GM19328 (cell line): ENCODE measurements around the gene CXCL14.
A peak's percentile ranks its signal among the peaks of the same experiment; 100 is the strongest.

Source experiments
- ATAC-seq: cut with Tn5 transposase; IDR thresholded peaks from one replicate; pipeline ENCODE4 v1.9.1; 2021; ENCODE audit warnings: mild to moderate bottlenecking, moderate library complexity; ENCODE audit not compliant: unreplicated experiment

The CXCL14 gene

DNA sequence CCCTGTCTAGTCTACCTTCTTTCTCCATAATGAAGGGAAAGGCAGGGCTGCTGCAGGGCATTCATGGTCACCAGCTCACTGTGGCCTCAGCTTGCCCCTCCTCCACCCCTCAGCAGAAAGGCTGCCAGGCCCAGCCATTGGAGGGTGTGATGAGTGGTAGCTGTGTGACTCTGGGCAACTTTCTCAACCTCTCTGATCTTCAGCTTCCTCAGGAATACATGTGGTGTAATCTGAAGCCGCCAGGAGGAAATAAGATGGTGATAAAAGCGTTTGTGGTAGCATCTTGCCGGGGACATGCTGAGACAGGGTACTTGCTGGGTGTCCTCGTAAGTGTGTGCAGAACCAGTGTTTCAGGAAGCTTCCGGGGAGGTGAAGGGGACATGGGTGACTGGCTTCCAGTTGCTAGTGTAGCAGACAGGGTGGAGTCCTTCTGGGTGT is 9.8 kb downstream of the CXCL14 start:
- ATAC-seq: no peak

DNA sequence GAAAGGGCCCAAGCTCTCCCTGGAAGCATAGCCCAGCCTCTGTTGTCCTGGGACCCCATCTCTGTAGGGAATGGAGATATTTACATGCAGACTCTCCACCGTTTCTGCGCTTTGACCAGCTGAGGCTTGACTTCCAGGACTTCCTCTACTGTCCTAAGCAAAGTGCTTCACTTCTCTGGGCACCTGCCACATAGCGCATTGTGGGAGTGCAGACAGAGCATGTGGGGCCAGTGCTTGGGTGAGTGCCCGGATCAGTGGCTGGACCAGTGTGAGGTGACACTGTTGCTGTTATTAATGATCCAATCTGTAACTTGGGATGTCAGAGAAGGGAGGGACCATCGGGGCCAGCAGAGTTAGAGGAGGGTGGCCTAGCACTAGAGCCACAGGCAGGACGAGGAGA is 10.5 kb downstream of the CXCL14 start:
- ATAC-seq: no peak

DNA sequence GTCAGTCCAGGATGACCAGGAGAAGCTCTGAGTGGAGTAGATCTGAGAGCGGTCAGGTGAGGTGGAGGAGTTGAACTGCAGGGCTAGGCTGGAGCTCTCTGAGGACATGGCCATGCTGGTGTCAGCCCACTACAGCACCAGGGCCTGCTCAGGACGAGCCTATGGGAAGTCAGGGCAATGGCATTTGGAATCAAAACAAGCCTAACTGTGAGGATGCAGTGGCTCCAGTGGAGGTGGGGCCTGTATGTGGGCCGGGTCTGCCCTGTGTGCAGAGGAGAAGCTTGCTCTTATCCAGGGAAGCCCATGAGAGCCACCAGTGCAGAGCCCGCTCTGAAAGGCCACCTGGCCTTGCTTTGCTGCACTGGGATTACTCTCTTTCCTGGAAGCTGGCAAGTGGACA is 11.1 kb downstream of the CXCL14 start:
- no peak for ATAC-seq

DNA sequence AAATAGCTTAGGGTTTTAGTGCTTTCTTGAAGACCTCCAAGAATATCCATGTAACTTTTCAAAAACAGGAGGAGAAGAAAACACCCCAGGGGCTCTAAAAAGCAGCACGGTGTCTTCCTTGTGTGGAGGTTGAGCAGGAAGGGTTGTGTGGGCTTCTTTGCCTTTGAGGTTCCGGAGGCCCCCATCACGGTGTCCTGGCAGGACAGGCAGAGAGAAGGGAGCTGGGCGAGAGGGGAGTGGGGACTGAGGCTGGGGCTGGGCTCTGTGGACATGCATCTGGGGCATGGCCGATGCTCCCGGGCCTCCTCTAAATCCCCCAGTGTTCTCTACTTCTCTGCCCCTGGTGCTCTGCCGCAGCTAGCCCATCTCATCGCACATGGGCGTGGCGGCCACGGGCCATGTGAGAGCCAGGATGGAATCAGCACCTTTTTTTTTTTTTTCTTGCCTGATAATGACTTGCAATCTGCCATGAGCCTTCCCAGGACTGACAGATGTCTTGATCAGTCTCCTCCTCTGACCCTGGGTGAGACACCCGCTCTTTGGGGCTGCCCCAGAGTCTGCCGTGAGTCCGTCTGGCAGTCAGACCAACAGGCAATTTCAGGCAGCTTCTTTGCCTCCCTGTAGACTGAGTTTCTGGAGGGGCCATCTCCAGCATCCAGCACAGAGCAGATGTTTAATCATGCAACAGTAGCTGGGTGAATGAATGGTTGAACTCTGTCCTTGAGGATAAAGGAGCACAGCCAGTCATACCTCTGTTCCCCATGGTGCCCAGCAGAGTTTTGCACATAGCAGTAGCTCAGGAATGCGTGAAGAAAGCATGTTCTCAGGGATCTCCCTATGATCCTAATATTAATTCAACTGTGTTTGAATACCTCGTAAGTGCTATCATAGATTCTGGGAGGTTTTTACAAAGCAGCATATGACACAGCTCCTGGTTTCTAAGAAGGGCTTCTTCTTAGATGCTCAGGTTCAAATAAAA is 12.1 kb downstream of the CXCL14 start:
- no peak for ATAC-seq

DNA sequence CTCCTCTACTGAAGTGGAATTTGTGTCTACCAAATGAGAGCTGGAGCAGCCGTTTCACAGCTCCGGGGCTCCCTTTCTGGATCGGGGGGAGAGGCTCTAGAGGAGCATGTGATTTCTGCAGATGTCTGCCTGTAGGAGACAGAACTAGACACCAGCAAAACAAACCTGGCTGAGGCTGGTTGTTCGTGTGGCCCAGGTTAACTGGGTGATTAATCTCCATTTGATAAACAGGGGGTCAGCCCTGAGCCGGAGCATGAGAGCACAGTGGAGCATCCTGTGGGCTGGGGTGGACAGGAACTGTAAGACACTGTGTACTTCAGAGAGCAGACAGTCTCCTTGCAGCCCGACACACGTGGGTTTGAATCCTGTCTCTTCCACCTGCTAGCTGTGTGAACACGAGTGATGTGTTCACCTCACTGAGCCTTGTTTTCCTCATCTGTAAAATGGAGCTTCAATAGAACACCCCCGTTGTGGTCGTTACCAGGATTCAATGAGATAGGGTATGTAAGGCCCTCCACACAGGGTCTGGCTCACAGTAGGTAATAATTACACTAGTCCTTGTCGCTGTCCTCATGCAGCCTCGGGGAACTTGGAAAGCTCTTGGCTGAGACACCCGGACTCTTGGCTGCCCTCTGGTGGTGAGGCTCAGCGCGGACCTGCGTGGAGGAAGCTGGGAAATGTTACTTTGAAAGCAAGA is 12.9 kb downstream of the CXCL14 start:
- no peak for ATAC-seq

DNA sequence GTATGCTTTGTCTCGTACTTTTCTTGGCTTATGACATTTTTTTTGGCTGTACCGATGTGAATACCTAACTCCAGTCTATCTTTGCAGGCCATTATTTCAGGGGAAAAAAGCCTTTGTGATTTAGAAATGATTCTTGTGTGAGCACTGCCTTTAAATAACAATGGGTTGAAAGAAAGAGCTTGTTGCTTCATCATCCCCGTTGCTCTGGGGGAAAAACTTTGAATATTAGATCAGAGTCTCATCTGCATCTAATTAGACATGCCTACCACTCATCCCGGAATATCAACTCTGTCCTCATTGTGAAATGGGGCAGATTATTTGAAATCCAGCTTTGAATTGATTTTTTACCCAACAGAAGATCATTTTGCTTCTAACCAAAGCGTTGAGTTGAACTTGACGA is 13.5 kb downstream of the CXCL14 start:
- ATAC-seq: no peak

DNA sequence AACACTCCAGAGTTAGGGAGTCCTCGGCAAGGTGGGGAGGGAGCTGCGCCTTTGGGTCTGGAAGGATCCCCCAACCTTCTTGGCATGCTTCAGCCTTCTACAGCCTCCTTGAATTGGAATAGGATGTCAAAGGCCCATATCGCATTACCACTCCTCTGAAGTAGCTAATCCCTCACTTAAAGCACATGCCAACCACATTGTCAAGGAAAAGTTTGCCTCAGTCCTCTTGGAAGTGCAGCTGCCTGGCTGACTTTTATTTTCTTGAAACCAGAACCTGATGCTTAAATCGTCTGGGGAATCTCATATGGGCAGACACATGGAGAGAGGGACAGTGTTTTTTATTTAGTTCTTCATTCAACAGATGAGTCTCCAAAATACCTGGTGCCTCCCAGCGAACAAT is 14.5 kb downstream of the CXCL14 start:
- ATAC-seq: no peak

DNA sequence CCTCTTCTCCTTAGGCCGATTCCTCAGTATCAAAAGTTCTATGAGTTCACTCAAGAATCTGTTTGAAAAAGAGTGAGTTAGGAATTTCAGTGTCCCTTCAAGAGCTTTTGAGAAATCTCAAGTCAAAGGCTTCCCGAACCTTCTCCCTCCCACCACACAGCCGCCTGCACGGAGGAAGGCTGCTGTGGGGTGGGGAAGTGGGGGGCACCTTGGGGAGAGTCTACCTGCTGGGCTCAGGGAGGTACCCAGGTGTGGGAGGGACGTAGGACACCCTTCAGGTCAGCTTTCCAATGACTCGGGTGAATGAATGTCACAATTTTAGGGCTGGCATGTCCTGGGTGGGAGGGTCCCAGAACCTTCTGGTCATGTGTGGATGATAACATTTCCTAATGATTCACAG is 17.5 kb downstream of the CXCL14 start:
- ATAC-seq: no peak

DNA sequence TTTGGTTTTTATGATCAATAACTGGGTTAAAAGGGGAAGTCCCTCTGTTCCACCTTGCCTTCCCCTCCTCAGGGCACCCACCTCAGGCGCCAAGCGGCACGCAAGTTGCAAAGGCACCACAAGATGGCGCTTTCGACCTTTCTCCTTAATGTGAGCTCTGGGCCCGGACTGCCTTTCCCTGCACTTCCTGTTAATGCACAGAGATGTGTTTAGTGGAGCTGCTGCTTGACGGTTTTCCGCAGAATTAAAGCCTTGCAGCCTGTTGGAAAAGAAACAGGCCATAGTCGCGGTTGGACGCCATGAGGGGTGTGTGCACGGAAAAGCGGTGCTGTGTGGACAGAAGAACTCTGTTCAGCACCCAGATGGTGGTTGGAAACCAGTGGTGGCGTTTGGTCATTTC is 17.9 kb downstream of the CXCL14 start:
- ATAC-seq: peak; percentile 84

DNA sequence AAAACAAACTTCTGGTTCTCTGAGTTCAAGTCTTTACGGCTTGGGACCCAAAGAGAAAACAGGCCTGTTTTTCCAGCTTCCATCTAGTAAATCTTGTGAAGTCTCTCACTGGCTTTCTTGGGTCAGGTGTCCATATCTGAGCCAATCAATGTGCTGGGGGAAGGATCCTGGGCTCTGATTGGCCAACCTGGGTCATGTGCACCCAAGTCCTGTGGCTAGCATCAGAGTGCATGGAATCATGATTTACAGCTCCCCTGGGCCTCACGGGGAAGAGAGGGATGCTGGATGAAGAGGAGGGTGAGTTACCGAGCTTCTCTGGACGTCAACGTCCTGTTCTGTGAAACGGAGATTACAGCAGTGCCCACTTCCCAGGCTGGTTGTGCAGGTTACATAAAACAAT is 19.4 kb downstream of the CXCL14 start:
- no peak for ATAC-seq

DNA sequence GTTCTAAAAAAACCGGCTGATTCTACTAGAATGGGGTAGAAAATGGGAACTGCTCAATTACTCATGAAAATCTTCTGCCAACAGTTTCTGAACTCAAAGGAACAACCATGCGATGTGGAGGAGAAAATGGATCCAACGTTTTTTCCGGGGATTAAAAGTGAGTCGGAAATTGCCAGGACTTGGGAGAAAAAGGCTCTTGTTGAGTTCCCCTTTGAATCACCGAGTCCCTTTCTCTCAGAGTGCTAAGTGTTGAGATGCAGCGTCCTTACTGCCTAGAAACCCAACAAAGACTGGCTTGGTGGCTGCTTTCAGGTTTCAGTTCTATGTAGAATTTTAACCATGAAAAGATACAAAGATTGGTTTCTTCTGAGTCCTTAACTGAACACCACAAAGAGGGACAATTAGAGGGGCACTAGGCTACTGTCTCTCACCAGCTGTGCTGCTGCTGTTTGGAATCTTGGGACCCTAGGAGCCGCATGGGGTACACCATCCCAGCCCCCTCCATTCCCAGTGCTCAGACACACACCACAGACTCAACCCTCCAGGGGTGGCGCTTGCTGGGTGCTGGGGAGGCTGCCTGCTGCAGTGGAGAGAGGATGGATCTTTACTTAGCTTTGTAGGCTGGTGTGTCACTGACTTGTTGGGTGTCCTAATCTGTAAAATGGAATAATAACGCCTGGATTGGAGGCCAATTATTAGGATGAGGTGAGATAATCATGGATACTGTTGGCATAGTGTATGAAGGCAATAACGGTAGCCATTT is 21.5 kb downstream of the CXCL14 start:
- no peak for ATAC-seq

DNA sequence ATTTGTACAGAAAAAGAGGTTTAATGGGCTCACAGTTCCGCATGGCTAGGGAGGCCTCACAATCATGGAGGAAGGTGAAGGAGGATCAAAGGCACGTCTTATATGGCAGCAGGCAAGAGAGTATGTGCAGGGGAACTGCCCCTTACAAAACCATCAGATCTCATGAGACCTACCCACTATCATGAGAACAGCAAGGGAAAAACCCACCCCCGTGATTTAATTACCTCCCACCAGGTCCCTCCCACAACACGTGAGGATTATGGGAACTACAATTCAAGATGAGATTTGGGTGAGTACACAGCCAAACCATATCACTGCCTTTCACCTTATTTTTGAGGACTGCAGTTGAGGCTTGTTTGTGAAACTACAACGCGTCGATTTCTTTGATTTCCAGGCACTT is 22.2 kb downstream of the CXCL14 start:
- ATAC-seq: no peak

DNA sequence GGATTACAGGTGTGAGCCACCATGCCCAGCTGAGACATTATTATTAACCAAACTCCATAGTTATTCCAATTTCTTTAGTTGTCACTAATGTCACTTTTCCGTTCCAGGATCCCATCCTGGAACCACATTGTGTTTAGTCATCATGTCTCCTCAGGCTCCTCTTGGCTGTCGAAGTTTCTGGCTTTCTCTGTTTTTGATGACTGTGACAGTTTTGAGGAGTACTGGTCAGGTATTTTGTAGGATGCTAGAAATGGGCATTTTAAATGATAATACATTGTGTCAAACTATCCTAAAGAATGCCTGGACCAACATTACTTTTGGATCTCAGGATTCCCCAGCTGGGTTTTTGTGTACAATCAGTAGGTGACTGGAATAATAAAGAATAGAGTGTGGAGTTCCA is 23.3 kb downstream of the CXCL14 start:
- ATAC-seq: no peak

DNA sequence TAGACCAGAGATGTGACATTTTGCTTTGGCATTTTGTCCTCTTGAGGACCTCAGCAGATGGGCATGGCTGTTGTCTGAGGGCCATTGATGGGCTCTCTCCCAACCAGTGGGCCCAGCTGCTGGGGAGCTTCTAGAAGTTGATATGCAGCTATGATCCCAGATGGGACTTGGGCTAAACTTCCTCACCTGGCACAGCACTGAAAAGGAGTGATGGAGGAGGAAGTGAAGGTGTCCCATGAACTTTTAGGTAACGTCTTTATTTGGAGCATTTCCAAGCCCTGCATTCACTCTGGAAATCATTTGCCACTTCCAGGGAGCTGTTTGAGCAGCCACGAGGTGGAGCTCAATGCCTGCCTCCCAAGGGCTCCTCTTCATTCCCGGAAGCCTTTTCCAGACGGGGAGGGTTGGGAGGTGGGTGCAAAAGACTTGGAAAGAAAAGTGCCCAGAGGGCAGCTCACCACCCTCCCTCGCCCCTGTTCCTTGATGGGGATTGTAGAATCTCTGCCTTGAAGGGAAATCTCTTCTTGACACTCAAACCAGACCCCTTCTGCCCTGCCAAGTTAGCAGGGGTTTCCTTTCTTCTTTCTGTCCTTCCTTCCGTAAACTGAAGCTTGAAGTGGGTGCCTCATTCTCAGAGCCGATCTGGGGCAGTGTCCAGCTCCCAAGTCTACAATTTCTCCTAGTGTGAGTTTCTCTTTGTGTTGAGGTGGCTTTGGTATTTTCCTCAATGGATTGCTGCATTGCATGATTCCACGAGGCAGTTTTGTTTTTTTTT is 24.9 kb downstream of the CXCL14 start:
- ATAC-seq: no peak

DNA sequence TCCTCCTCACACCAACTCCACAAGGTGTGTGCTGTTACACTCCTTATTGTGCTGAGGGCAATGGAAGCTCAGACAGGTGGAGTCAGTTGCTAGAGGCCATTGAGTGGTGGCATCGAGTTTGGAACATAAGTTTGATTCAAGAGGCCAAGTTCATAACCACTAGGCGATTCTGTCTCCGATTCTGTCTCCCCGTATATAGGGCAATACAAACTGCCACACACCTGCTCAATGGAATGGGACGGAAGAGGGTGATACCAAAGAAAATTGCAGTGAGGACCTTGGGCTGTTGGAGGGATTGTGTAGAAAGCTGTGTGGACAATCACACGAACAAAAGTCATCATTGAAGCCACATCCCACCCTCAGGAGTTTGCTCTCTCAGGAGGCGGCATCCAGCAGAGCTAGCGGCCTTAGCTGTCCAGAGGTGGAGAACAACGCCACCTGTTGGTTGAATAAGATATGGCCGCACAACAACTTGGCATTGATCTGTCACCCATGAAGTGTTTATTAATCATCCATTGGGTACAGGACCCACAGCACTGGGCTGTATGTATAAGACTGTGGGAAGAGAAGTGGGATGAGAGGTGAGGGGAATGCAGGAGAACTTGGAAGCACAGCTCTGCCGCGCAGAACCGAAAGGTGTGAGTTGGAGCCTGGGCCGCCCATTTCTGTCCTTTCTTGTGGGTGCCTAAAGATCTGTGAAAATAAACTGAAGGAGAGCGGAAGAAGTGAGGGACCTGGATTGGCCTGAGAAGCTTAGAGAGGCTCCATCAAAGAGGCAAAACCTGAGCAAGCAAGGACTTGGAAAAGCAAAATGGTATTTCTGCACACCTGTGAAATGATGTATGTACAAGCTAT is 27.0 kb downstream of the CXCL14 start:
- ATAC-seq: peak; percentile 79

DNA sequence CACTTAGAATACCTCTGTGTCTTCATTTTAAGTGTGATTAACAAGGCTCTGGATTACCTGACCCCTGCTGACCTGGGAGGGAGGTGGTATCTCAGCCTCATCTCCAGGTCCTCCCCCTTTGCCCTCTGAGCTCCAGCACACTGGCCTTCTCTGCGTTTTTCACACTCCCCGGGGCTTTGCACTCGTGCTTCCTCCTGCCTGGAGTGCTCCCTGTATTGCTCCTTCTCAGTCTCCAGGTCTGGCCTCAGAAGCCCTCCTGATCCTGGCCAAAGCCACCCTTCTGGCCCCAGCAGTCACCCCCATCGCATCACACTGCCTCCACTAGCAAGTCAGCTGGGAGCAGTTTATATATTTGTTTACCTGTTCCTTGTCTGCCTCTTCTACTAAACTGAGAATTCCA is 29.4 kb downstream of the CXCL14 start:
- no peak for ATAC-seq

DNA sequence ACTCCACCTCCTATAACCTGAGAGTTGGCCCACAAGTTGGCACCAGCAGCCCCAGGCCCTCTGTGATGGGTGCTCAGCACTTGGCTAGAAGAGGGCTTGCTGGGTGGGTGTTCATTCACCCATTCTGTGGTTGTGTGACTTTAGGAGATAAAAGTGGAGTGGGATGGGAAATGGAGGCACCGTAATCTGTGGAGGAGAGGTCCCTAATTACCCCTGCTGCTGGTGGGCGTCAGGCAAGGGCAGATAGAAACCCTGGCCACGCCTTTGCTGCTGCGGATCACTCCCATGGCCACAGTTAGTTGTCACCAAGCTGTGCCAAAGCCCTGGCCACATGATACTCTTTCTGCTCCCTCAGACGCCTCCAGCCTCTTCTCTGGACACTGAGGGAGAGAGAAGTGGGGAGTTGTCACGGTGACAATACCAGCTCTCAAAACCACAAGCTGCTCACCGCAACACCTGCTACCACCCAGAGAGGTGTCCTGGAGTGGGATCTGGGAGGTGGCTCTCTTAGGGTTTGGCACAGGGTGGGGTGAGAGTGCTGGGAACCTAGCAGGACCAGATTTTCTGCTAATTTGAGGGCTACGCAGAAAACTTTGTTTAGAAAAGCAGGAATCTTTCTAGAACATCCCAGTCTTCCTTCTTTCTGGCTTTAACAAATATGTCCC is 31.1 kb downstream of the CXCL14 start:
- ATAC-seq: no peak

DNA sequence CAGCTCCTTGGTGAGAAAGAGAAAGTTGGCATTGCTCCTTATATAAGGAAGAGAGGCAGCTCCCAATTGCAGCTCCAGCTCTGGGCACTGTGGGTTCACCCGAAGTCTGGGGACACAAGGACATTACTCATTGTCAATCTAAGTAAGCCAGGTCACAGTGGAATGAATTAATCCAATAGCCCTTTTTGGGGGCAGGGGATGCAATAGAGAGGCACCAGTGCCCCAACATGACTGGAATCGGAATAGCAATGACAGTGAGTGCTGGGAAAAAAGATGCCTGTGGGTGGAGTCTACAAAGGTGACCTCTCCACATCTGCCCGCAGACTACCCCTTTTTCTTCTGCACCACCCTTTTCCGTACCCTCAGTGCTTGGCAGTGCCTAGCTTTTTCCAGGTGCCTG is 31.9 kb downstream of the CXCL14 start:
- no peak for ATAC-seq

DNA sequence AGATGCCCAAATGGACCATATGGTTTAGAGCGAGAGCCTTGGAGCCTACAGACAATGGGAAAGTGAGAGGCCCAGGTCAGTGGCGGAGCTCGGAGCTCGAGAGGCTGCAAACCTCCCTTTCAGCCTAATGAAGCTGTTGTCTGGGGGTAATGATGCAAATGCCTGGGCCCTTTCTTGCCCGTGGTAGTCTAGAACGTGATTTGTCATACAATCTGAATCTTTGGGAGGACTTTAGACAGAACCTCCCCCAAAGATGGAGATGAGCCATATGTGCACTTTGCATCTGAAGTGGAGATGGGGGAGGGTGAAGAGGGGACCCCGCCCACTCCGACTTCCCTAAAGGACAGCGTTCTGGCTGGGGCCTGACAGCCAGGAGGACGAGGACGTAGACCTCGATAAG is 32.7 kb downstream of the CXCL14 start:
- no peak for ATAC-seq
